ENCODE results near the gene ICE1.
"Not testable (repeated sequence)": the region's sequence is repeated elsewhere in the genome, so short reads cannot be mapped to it uniquely, and the experiment has no call there.

The ICE1 gene

GRCh38 chr5:5490774-5491347 is 68.4 kb downstream of the ICE1 start:
- DNase-seq (ENCODE audit: low spot score) = no peak

- DNase-seq (ENCODE audit: low spot score) = peak; percentile 43
Measured at GRCh38 chr5:5492087-5492933, 69.8 kb downstream of the ICE1 start.

GRCh38 chr5:5492934-5493271 is 70.4 kb downstream of the ICE1 start:
- DNase-seq (ENCODE audit: low spot score) = not testable (repeated sequence)

GRCh38 chr5:5494489-5495402 is 72.3 kb downstream of the ICE1 start:
- DNase-seq (ENCODE audit: low spot score) = peak; percentile 82

GRCh38 chr5:5497152-5497788 is 74.8 kb downstream of the ICE1 start:
- peak; percentile 19 for DNase-seq (ENCODE audit: low spot score)

- DNase-seq (ENCODE audit: low spot score) = no peak
Measured at GRCh38 chr5:5499442-5499841, 77.0 kb downstream of the ICE1 start.

GRCh38 chr5:5504325-5504724 is 81.8 kb downstream of the ICE1 start:
- no peak for DNase-seq (ENCODE audit: low spot score)

- no peak for DNase-seq (ENCODE audit: low spot score)
Measured at GRCh38 chr5:5505815-5506214, 83.3 kb downstream of the ICE1 start.

GRCh38 chr5:5508391-5508790 is 85.9 kb downstream of the ICE1 start:
- no peak for DNase-seq (ENCODE audit: low spot score)

GRCh38 chr5:5511904-5512416 is 89.5 kb downstream of the ICE1 start:
- no peak for DNase-seq (ENCODE audit: low spot score)

- no peak for DNase-seq (ENCODE audit: low spot score)
Measured at GRCh38 chr5:5512543-5512942, 90.1 kb downstream of the ICE1 start.

- not testable (repeated sequence) for DNase-seq (ENCODE audit: low spot score)
Measured at GRCh38 chr5:5520622-5521021, 98.1 kb downstream of the ICE1 start.

- no peak for DNase-seq (ENCODE audit: low spot score)
Measured at GRCh38 chr5:5521029-5521428, 98.6 kb downstream of the ICE1 start.

GRCh38 chr5:5521478-5521877 is 99.0 kb downstream of the ICE1 start:
- DNase-seq (ENCODE audit: low spot score) = no peak

GRCh38 chr5:5522336-5522735 is 99.9 kb downstream of the ICE1 start:
- DNase-seq (ENCODE audit: low spot score) = no peak

- peak; percentile 58 for DNase-seq (ENCODE audit: low spot score)
Measured at GRCh38 chr5:5523066-5523505, 100.6 kb downstream of the ICE1 start.

- no peak for DNase-seq (ENCODE audit: low spot score)
Measured at GRCh38 chr5:5524327-5524726, 101.8 kb downstream of the ICE1 start.

- DNase-seq (ENCODE audit: low spot score) = no peak
Measured at GRCh38 chr5:5531371-5531770, 108.9 kb downstream of the ICE1 start.

- no peak for DNase-seq (ENCODE audit: low spot score)
Measured at GRCh38 chr5:5532306-5533076, 110.0 kb downstream of the ICE1 start.

GRCh38 chr5:5533927-5534326 is 111.5 kb downstream of the ICE1 start:
- DNase-seq (ENCODE audit: low spot score) = no peak

GRCh38 chr5:5534333-5534732 is 111.9 kb downstream of the ICE1 start:
- DNase-seq (ENCODE audit: low spot score) = no peak

Data from activated CD4-positive, alpha-beta T cell treated with anti-CD3 and anti-CD28 coated beads, Interleukin-2, Interleukin-4, amounts not matched to agents 100 ng/mL and 50 ng/mL, durations not matched to agents 16 hours and 8 hours (primary cell).